HEK293T (cell line): ENCODE results near the gene CAPN6.

Experiments used
- CTCF ChIA-PET: fragments of 350-600 bp; formaldehyde crosslinking; extraction: SDS; loops from one replicate; lab custom pipeline; 2021; ENCODE audit warnings: antibody characterized with exemption, inconsistent platforms; lab: Yijun Ruan, JAX
- POLR2A ChIA-PET: fragments of 350-600 bp; formaldehyde crosslinking; extraction: SDS; loops from one replicate; lab custom pipeline; 2020; ENCODE audit warnings: antibody characterized with exemption, inconsistent platforms; lab: Yijun Ruan, JAX
- DNase-seq: peaks from one replicate; pipeline ENCODE4 v3.0.0; 2012; ENCODE audit warnings: mixed read lengths; ENCODE audit errors: extremely low spot score
- ARNT ChIP-seq: fragments of 450-650 bp; IDR thresholded peaks from 2 replicates; pipeline ENCODE4 v1.6.1; 2017; ENCODE audit warnings: mild to moderate bottlenecking
- BHLHE40 ChIP-seq: fragments of 450-650 bp; IDR thresholded peaks from 2 replicates; pipeline ENCODE4 v1.6.1; 2016; ENCODE audit warnings: mild to moderate bottlenecking, moderate library complexity, borderline replicate concordance
- CTBP1 ChIP-seq: fragments of 450-650 bp; IDR thresholded peaks from 2 replicates; pipeline ENCODE4 v1.6.1; 2016; ENCODE audit warnings: borderline replicate concordance
- ELF4 ChIP-seq: fragments of 450-650 bp; IDR thresholded peaks from 2 replicates; pipeline ENCODE4 v1.6.1; 2017; ENCODE audit warnings: antibody characterized with exemption
- FOXA1 ChIP-seq: fragments of 450-650 bp; IDR thresholded peaks from 2 replicates; pipeline ENCODE4 v1.6.1; 2016; ENCODE audit warnings: mild to moderate bottlenecking
- FOXK2 ChIP-seq: fragments of 450-650 bp; IDR thresholded peaks from 2 replicates; pipeline ENCODE4 v1.6.1; 2016; ENCODE audit warnings: mild to moderate bottlenecking
- FOXM1 ChIP-seq: fragments of 450-650 bp; IDR thresholded peaks from 2 replicates; pipeline ENCODE4 v1.6.1; 2017; ENCODE audit warnings: mild to moderate bottlenecking, borderline replicate concordance
- HDGF ChIP-seq: fragments of 450-650 bp; IDR thresholded peaks from 2 replicates; pipeline ENCODE4 v1.6.1; 2017; ENCODE audit warnings: antibody characterized with exemption, borderline replicate concordance
- L3MBTL2 ChIP-seq: fragments of 450-650 bp; conservative IDR thresholded peaks from 2 replicates; pipeline ENCODE4 v1.6.1; 2016; ENCODE audit warnings: mild to moderate bottlenecking
- LEF1 ChIP-seq: fragments of 450-650 bp; IDR thresholded peaks from 2 replicates; pipeline ENCODE4 v1.6.1; 2017; ENCODE audit warnings: mild to moderate bottlenecking, borderline replicate concordance
- NFRKB ChIP-seq: fragments of 450-650 bp; IDR thresholded peaks from 2 replicates; pipeline ENCODE4 v1.6.1; 2016; ENCODE audit warnings: mild to moderate bottlenecking, moderate library complexity
- PKNOX1 ChIP-seq: fragments of 450-650 bp; IDR thresholded peaks from 2 replicates; pipeline ENCODE4 v1.6.1; 2016
- SP1 ChIP-seq: fragments of 450-650 bp; IDR thresholded peaks from 2 replicates; pipeline ENCODE4 v1.6.1; 2017
- SUZ12 ChIP-seq: fragments of 450-650 bp; IDR thresholded peaks from 2 replicates; pipeline ENCODE4 v1.6.1; 2016; ENCODE audit warnings: mild to moderate bottlenecking
- TARDBP ChIP-seq: fragments of 450-650 bp; IDR thresholded peaks from 2 replicates; pipeline ENCODE4 v1.6.1; 2016
- ZNF384 ChIP-seq: fragments of 450-650 bp; IDR thresholded peaks from 2 replicates; pipeline ENCODE4 v1.6.1; 2016

The CAPN6 gene

GRCh38 chrX:111254896-111255693 lies 15.2 kb downstream of the CAPN6 start:
- CTCF ChIA-PET = no interaction called here
- POLR2A ChIA-PET = no interaction called here
- TF ChIP-seq L3MBTL2 = no peak
- no peak for TF ChIP-seq BHLHE40
- no peak for TF ChIP-seq HDGF
- no peak for TF ChIP-seq SP1
- TF ChIP-seq TARDBP = no peak
- no peak for TF ChIP-seq FOXM1
- no peak for TF ChIP-seq FOXK2
- no peak for TF ChIP-seq ELF4
- TF ChIP-seq LEF1 = no peak
- no peak for TF ChIP-seq ARNT
- no peak for TF ChIP-seq SUZ12
- no peak for TF ChIP-seq CTBP1
- TF ChIP-seq PKNOX1 = no peak
- no peak for TF ChIP-seq NFRKB
- no peak for TF ChIP-seq ZNF384
- TF ChIP-seq FOXA1 = no peak
- no peak for DNase-seq

- peak; percentile 33 for DNase-seq
- ChIA-PET CTCF (interaction anchor here (0.6 to 1.2 kb wide), 4 partner anchors 15 to 951 kb away, joined by 3 to 5 read pairs (median 3); no protein-coding TSS in a partner anchor), POLR2A (no interaction called here)
- TF ChIP-seq ZNF384 (peak; percentile 60; the same call in 1 of the 2 replicates), ARNT (no peak)
Measured at GRCh38 chrX:111244235-111244750, 26.0 kb downstream of the CAPN6 start.

GRCh38 chrX:111216293-111216801 lies 53.9 kb downstream of the CAPN6 start:
- DNase-seq = no peak
- CTCF ChIA-PET = interaction anchor here (0.7 kb wide), 1 partner anchor 252 kb away, joined by 5 read pairs; no protein-coding TSS in a partner anchor
- POLR2A ChIA-PET = no interaction called here
- TF ChIP-seq FOXK2 (no peak), ELF4 (no peak), FOXA1 (no peak), HDGF (no peak), PKNOX1 (no peak), LEF1 (no peak)

GRCh38 chrX:111207851-111208250 lies 62.4 kb downstream of the CAPN6 start:
- DNase-seq = no peak
- no peak for TF ChIP-seq ELF4
- no peak for TF ChIP-seq SUZ12
- TF ChIP-seq HDGF = no peak
- TF ChIP-seq CTBP1 = no peak
- TF ChIP-seq LEF1 = no peak
- no peak for TF ChIP-seq FOXM1
- no peak for TF ChIP-seq ARNT
- TF ChIP-seq TARDBP = no peak
- TF ChIP-seq NFRKB = no peak
- no peak for TF ChIP-seq L3MBTL2
- TF ChIP-seq BHLHE40 = no peak
- no peak for TF ChIP-seq PKNOX1
- TF ChIP-seq ZNF384 = no peak
- ChIA-PET CTCF (no interaction called here), POLR2A (no interaction called here)

GRCh38 chrX:111200327-111200726 lies 70.0 kb downstream of the CAPN6 start:
- no peak for TF ChIP-seq BHLHE40
- TF ChIP-seq FOXA1 = no peak
- no peak for TF ChIP-seq HDGF
- TF ChIP-seq ELF4 = no peak
- POLR2A ChIA-PET = no interaction called here
- CTCF ChIA-PET = no interaction called here
- no peak for DNase-seq

GRCh38 chrX:111199505-111199904 lies 70.8 kb downstream of the CAPN6 start:
- ChIA-PET CTCF (no interaction called here), POLR2A (no interaction called here)
- TF ChIP-seq TARDBP (no peak), CTBP1 (no peak), LEF1 (no peak), FOXK2 (no peak)
- no peak for DNase-seq
